Right atrium auricular region (tissue), 2 donors: ENCODE data around the gene VAPA. TPM values are rescaled to one million over a fixed set of nuclear protein-coding genes. Genes with fewer than 3 reads are reported as not detected.
A peak's percentile ranks its signal among the peaks of the same experiment; 100 is the strongest.

Experiments used
- DNase-seq: peaks from one replicate; pipeline ENCODE4 v3.0.0-alpha.2; 2019; ENCODE audit warnings: low spot score
- H3K27ac ChIP-seq, 2 donors: fragments of 200-600 bp; sonication (generic); 1 replicate in 1 of 2; 2 replicates in 1 of 2; pipeline ENCODE4 v1.5.1; 2016 to 2019
- H3K27me3 ChIP-seq, 2 donors: fragments of 200-600 bp; sonication (generic); one replicate each; pipeline versions ENCODE4 v1.5.1 to v1.6.0; 2017 to 2019
- H3K36me3 ChIP-seq: fragments of 200-600 bp; sonication (generic); one replicate; pipeline ENCODE4 v1.5.1; 2016
- H3K4me1 ChIP-seq, 2 donors: fragments of 200-600 bp; sonication (generic); one replicate each; pipeline versions ENCODE4 v1.5.1 to v1.6.0; 2017 to 2019
- H3K4me3 ChIP-seq, 2 donors: fragments of 200-600 bp; sonication (generic); 1 replicate in 1 of 2; 2 replicates in 1 of 2; pipeline ENCODE4 v1.5.1; 2017 to 2019; ENCODE audit warnings: mild to moderate bottlenecking in 1 of 2, moderate library complexity in 1 of 2
- H3K9me3 ChIP-seq, 2 donors: fragments of 200-600 bp; sonication (generic); one replicate each; pipeline ENCODE4 v1.5.1; 2019
- CTCF ChIP-seq, 2 donors: fragments of 200-600 bp; sonication (generic); IDR thresholded peaks; one replicate each; pipeline ENCODE4 v1.5.1; 2019; ENCODE audit warnings: antibody characterized with exemption in 2 of 2
- total RNA-seq, 2 donors: library from RNA; depleted of rRNA; stranded (reverse); fragments of >200 nt; gene quantifications; one replicate each; pipeline ENCODE4 v1.1.0, GENCODE V29; 2016

The VAPA gene
- total RNA-seq, 2 donors from 2014 or later: 213 to 227 TPM

DNA sequence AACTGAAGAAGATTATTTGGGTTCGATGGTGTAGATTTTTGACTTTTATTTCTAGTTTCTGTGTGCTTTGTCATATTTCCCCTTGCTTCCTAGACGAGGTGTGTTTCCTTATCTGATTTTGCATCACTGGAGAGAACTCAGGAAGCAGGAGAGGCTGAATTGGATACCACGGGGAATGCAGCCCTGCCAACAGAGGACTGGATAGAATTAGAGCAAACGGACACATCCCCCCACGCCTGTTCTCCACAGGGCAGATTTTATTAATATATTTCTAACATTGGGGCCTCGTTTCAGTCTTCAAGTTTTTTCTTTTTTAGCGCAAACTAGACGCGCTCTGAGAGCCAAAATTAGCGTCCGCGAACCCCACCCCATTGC is 678 bp upstream of the VAPA start:
- Histone ChIP-seq H3K27ac (peak overlapping the region; percentile 99 to 100), H3K4me3 (peak overlapping the region; percentile 78 to 96), H3K27me3 (no peaks in the 10 kb centered on the region), H3K36me3 (no peaks in the 10 kb centered on the region), H3K9me3 (no peaks in the 10 kb centered on the region), H3K4me1 (peaks cover 0 to 33% of the 10 kb centered on the region in 2 donors)
- DNase-seq: no peak
- TF ChIP-seq CTCF (IDR thresholded peaks at IDR 0.05): no peak

GRCh38 chr18:9914334-9914583 is 443 bp downstream of the VAPA start:
- Histone ChIP-seq H3K4me3 (peak overlapping the region; percentile 78 to 96), H3K4me1 (peaks cover 0 to 44% of the 10 kb centered on the region in 2 donors), H3K9me3 (no peaks in the 10 kb centered on the region), H3K27ac (peak overlapping the region; percentile 99 to 100), H3K36me3 (no peaks in the 10 kb centered on the region), H3K27me3 (no peaks in the 10 kb centered on the region)
- TF ChIP-seq CTCF (IDR thresholded peaks at IDR 0.05): no peak
- DNase-seq: no peak

- Histone ChIP-seq H3K4me1 (peaks cover 0 to 49% of the 10 kb centered on the region in 2 donors), H3K27me3 (no peaks in the 10 kb centered on the region), H3K27ac (peak overlapping the region; percentile 99 to 100), H3K9me3 (no peaks in the 10 kb centered on the region), H3K36me3 (no peaks in the 10 kb centered on the region), H3K4me3 (peak overlapping the region; percentile 78 to 96)
- TF ChIP-seq CTCF (IDR thresholded peaks at IDR 0.05): no peak
- DNase-seq: peak; percentile 74
These were observed 921 bp downstream of the VAPA start for GRCh38 chr18:9914584-9915290.

DNA sequence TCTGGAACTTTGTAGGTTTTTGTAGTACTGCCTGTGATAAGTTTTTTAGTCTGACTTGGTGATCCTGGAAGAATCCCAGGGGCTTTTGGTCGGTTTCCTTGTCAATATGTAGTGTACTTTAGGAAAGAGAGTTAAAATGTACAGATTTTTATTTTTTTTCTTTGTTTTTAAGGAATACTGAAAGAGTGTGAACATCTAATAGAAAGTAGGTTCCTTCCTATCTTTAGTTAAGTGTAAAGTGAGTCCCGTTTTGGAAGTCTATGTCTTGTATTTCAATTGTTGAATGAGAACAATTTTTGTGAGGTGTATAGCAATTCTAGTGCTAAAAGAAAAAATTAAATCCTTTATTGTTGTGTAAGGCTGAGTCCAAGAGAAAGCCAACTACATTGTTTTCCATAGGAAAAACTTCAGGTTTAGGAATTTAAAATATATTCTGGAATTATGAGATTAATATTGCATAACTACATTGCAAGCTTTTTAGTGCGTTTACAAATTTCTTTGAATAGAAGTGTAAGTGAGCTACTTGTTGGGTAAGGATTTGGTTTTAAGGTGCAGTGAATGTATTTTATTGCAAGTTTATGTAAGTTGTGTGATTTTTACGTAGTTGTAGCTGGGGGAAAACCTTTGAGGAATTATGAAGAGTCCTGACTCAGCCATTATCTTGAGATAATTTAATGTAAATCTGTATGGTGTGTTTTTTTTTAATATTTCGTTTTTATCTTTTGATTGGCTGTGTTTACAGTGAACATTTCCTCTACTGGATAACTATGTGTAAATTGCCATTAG is 1.7 kb downstream of the VAPA start:
- Histone ChIP-seq H3K4me3 (peak overlapping the region; percentile 78 to 96), H3K27ac (peak overlapping the region; percentile 99 to 100), H3K36me3 (no peaks in the 10 kb centered on the region), H3K9me3 (no peaks in the 10 kb centered on the region), H3K27me3 (no peaks in the 10 kb centered on the region), H3K4me1 (peaks cover 0 to 56% of the 10 kb centered on the region in 2 donors)
- DNase-seq: no peak
- no peak for TF ChIP-seq CTCF (IDR thresholded peaks at IDR 0.05)

GRCh38 chr18:9916077-9916639 is 2.3 kb downstream of the VAPA start:
- peak overlapping the region; percentile 99 to 100 for H3K27ac ChIP-seq
- no peaks in the 10 kb centered on the region for H3K9me3 ChIP-seq
- no peak for DNase-seq
- no peak for TF ChIP-seq CTCF (IDR thresholded peaks at IDR 0.05)
- peak overlapping the region; percentile 78 to 96 for H3K4me3 ChIP-seq
- H3K27me3 ChIP-seq: no peaks in the 10 kb centered on the region
- H3K36me3 ChIP-seq: no peaks in the 10 kb centered on the region
- H3K4me1 ChIP-seq: peaks cover 0 to 63% of the 10 kb centered on the region in 2 donors
